ENCODE measurements around the gene OR14I1.

The OR14I1 gene

DNA sequence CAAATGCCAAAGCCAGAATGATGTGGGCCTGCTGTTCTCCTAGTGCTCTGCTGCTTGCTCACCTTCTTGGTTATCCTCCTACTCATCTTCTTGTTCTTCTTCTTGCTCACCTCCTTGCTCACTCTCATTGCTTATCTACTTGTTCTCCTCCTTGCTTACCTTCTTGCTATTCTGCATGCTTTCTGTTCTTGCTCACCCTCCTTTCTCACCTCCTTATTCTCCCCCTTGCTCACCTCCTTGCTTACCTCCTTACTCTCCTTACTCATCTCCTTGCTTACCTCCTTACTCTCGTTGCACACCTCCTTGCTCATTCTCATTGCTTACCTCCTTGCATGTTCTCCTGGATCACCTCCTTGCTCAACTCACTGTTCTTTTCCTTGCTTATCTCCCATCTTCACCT is at the start of gene OR14I1:
Gene OR14I1, minus strand, starts transcription at position 53 of the 400 bp plus-strand sequence.
- DNase-seq (ENCODE audit: low spot score): no peak

DNA sequence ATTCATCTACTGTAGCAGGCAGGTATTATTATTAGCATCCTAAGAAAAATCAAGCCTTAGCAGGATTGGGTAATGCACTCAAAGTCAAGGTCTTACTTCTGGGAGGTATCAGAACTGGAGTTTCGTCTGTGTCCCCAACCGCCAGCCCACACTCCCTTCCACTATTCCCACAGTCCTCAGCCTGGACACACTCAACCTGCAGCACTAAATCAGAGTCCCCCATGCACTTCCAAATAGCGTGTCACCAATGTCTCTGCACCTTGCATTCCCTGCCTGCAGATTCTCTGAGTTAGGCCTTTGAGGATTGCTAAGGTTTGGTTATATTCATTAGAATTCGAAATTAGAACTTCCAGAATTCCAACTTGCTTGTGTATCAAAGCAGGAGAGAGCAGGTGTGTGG is 49.1 kb upstream of the OR14I1 start:
- DNase-seq (ENCODE audit: low spot score): no peak

DNA sequence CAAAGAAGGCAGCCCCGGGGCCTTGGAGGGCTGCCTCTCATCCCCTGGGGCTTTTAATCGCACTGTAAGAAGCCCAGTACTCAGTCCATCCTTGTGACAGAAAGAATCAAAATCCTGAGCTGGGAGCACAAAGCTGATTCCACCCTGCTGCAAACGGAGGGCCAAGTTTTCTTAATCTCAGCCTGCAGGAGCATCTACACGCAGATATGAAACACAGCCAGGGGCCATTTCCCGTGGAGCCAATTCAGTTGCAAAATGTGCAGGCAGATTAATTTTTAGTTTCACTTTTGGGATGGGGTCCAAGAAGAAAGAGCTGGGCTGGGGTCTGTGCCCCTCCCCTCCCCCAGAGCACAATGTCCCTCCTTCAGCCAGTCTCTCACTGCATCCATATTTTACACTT is 48.6 kb upstream of the OR14I1 start:
- DNase-seq (ENCODE audit: low spot score): no peak

DNA sequence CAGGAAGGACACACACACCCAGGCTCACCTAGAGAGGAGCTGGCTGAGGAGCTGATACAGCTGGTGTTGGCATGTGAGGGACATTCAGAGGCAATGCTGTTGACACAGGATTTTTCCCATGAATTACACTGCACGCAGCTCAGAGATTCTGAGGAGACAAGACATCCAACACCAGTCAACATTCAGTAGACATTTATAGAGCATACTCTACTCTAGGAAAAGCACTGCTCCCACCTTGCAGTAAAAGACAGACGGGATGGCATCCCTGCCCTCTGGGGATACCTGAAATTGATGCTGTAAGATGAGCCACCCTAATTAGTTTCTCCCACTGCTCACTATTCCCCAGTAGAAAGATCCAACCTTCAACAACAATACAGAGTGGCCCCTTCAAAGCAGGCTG is 47.9 kb upstream of the OR14I1 start:
- DNase-seq (ENCODE audit: low spot score): no peak

DNA sequence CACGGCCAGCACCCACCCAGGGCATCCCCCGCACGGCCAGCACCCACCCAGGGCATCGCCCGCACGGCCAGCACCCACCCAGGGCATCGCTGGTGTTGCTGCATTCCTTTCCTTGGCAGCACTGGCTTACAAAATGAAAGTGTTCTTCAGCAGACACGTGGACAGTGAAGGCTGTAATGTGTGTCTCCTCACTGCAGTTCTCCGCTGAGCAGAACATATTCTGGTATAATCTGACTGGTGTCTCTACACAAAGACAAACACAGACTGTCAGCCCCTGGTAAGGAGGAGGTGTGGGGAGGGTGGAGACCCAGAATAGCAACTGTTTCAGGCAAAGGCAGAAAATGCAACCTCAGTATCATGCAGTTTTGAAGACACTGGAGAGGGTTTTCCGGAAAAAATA is 45.6 kb upstream of the OR14I1 start:
- no peak for DNase-seq (ENCODE audit: low spot score)

DNA sequence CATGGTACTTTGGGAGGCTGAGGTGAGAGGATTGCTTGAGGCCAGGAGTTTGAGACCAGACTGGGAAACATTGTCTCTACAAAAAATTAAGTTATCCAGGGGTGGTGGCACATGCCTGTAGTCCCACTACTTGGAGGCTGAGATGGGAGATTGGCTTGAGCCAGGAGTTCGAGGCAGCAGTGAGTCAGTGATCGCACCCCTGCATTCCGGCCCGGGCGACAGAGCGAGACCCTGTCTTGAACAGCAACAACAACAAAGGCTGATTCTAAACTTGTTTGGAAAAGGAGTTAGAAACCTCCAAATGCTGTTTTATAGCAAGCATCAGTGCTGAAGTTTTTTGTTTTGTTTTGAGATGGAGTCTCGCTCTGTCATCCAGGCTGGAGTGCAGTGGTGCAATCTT is 38.3 kb upstream of the OR14I1 start:
- DNase-seq (ENCODE audit: low spot score): no peak

DNA sequence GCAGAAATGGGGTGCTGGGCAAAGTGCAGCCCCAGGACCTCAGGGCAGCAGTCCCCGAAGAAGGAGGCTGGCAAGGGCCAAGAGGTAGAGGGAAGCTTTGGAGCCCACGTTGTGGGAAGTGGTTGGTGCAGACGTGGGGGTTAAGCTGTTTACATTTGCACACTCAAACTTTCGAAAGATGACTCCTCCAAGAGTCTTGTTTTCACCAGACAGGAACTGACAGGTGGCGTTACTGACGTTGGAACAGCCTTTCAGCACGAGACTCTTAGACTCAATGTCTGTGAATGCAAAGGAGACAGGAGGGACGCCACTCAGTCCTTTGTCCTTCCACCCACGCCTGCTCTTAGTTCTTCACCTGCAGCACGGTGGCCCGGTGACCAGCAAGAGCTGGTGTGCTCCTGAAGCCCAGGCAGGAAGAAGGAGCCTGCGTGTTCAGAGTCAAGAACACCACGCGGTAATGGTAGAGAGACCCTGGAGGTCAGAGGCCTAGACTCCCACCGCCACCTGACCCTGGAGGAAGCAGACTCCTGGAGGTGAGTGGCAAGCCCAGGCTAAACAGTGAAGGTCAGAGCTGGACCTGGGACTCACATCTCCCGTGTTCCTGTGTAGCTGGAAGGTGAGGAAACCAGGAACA is 37.1 kb upstream of the OR14I1 start:
- no peak for DNase-seq (ENCODE audit: low spot score)

DNA sequence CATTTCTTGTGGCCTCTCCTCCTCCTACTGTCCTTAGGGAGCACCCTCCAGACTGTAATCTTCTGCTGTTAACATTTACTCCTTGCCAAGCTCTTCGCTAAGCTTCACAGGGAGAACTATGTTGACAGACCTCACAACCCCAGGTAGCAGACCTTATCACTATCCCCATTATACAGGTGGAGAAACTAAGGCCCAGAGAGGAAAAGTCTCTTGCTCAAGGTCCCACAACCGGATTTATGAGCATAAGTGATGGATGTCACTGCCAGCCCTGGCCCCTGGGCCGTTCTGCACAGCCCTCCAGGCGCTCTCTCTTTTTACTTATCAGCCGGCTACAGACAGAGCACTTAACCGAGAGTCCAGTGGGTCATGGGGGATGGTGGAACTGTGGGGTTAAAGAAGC is 34.9 kb upstream of the OR14I1 start:
- no peak for DNase-seq (ENCODE audit: low spot score)

DNA sequence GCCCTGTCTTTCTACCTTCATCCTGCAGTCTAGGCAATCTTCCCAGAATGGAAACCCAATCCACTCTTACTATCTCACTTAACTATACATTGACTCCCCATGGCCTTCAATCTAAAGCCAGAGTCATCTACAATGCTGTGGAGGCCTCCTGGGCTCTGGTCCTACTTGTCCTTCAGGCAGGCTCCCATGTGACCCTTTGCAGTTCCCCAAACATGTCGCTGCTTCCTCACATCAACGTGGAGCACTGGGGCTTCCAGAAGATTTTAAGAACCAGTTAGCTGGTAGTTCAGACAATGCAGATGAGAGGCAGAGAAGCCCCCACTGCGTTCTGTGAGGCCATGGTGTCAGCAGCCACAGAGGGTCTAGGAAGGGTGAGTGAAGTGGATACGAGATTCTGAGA is 34.4 kb upstream of the OR14I1 start:
- DNase-seq (ENCODE audit: low spot score): no peak

DNA sequence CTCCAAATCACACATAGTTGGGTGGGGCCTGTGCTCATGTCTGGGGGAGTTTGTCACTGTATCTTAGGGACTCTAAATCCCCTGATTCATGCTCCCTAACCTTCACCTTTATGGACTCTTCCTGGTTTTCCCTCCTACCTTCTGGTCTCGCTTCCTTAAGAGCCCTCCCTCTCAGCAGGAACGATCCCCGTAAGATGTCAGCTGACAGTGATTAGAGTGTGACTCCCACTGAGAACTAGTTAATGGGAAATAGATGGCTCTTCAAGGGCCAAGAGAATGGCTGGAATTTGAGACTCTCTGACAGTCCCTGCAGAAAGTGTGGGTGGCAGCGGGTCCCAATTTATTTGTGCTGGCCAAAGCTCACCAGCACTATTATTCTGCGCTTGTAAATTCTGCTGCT is 31.0 kb upstream of the OR14I1 start:
- no peak for DNase-seq (ENCODE audit: low spot score)

DNA sequence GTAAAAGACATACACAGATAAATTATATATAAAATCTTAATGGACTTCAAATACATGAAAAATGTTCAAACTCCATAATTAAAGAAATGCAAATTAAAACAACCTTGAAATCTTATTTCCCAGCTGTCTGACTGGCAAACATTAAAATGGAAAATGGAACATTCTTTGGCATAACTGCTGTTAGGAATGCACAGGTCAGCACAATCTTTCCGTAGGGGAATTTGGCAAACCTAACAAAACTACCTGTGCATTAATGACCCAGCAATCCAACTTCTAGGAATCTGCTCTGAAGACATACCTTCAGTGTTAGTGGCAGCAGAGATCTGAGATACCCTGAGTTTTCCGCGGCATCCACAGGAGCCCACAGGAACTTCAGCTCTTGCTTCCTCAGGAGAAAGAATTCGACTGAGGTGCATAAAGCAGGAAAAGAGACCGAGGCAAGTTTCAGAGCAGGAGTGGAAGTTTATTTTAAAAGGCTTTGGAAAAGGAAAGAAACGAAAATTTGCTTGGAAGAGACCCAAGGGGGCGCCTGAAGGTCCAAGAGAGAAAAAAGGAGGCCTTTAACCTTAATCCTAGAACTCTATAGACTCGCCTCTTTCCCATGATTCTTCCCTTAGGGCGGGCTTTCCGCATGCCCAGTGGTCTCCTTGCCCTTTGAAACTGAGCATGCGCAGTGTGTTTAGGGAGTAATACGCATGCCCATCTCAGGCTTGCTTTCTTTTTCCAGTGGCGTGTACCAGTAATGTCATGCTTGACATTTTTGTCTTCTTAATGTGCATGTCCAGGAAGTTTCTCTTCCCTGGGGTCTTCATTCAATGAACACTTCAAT is 28.2 kb upstream of the OR14I1 start:
- DNase-seq (ENCODE audit: low spot score): no peak

DNA sequence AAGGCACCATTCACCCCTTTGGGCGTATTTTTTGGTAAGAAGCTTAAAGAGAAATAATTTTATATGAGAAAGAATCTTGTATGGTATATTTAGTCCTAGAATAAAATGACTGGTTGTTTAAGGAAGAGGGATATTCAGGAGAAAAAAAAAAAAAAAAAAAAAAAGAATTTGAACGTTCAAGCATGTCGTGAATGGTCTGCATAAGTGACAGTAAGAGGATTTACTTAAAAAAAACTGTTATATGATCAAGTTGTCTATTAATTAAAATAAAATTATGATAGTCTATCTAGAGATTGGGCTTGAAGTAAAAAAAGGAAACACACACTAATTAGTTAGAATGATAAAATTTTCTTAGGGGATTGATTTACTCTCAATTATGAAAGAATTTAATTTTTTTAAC is 11.7 kb upstream of the OR14I1 start:
- no peak for DNase-seq (ENCODE audit: low spot score)

DNA sequence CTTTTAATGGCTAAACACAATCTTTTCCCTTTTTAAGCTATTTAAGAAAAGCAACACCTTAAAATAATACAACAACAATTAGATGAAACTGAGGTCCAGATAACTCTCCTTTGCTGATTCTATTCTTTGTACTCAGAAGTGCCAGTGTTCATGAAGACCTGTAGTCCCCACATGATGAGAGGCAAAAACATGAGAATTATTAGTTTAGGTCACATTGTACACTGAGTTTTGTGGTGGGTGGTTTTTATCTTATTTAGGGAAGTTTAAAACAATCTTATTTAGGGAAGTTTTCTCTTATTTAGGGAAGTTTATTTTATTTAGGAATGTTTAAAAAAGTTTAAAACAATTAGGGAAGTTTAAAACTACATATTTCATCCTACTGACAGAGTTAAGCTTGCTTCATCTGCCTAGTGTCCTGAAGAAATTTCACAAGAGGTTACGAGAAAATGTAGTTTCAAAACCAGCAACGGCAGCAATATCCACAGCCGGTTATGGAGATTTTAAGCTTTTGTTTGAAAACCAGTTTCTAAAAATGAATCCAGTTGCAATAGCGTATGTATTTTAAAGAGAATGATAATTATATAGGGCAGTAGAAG is 7.8 kb upstream of the OR14I1 start:
- no peak for DNase-seq (ENCODE audit: low spot score)

DNA sequence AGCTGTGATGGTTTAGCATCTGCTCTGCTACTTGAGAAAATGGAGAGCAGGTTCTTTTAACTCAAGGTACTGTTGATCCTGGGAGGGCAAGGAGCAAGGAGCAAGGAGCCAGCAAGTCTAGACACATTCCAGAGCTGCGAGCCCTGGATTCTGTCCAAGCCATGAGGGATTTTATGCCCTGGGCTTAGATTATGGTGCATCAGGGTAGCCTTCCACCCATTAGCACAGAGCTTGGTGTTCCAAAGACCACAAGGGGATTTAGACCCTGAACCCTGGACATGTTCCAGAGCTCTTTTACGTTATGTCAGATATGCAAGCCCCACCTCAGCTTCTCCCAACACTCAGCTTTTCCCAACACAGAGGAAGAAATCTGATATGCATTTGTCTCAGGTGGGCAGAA is 2.0 kb upstream of the OR14I1 start:
- no peak for DNase-seq (ENCODE audit: low spot score)

DNA sequence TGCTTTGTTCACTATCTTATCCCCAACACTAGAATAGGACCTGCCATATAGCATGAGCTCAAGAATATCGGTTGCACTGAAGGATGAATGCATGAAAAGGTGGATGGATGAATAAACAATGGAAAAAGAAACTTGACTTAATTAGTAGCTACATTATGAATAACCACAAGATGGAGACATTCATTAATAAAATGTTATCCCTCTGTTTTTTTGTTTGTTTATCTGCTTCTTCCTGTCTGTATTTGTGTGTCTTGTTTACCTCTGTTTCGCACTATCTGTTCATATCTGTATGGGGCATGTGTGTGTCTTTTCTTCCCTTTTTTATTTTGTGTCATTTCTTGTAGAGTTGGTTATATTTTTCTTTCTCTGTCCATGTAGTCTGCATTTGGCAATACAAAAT is 1.1 kb upstream of the OR14I1 start:
- DNase-seq (ENCODE audit: low spot score): no peak

DNA sequence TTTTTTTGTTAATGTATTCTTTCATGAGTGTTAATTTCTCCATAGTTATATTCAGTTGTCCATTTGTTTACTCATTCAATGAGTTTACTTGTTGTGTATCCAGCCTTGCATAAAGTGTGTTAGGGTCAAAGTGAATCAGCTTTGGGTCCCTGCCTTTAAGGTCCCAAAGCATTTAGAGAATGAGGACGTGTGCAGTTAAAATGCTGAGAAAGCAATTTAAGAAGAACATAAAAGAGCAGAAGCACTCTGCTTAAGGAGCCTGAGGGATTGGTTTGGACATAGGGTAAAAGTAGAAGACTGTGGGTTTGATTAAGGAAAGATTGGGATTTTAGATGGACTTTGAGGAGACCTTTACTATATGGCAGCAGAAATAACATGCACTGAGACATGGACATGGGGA is 3.5 kb downstream of the OR14I1 start:
- DNase-seq (ENCODE audit: low spot score): no peak

DNA sequence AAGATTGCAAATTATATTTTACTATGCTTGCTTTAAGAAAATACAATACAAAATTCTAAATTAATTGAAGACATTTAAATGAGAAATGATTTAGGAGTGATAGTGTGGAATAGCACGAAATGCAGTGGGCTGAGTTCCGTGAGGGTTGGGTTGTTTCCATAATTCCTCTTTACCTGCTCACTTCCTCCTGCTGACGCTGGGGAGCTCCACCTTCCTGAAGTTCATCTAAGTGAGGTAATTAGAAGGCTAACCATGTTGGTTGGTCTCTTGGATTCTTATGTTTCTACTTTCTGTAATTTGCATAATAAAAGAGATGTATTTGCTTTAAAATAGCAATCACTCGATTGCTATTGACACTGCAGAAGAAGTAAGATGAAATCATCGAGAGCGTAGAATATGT is 4.7 kb downstream of the OR14I1 start:
- DNase-seq (ENCODE audit: low spot score): no peak

DNA sequence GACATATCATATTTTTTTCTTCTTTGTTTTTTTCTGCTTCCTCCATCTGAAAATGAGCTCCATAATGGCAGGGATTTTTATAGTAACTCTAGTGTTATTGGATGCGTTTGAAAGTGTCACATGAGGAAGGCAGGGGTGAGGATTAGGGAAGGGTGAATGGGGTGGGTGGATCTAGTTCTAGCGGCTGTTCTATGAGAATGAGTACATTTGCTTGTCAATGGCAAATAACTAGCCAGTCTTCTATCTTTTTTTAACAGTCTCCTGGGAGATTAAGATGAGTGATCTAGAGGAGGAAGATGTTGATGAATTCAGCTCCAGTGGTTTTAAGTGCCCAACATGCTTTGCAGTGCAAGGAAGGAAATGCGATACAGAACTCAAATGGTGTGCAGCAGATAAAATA is 5.8 kb downstream of the OR14I1 start:
- no peak for DNase-seq (ENCODE audit: low spot score)

DNA sequence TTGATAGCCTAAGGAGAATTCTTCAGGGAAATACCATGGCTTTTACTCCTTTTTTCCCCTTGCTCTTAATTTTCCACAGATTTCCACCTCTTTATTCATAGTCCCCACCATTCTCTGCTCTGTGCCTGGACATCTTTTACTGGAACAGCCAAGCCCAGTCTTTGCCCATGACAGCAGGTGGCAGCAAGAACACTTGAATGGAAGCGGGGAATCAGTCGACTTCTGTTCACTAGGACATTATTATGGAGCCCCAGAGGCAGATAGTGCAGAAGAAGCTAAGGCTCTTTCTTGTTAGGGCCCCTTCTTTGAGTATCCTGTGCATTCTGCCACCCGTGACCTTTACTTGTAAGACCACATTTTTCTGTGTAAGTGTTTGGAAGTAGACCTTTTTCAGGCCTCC is 6.3 kb downstream of the OR14I1 start:
- DNase-seq (ENCODE audit: low spot score): no peak

DNA sequence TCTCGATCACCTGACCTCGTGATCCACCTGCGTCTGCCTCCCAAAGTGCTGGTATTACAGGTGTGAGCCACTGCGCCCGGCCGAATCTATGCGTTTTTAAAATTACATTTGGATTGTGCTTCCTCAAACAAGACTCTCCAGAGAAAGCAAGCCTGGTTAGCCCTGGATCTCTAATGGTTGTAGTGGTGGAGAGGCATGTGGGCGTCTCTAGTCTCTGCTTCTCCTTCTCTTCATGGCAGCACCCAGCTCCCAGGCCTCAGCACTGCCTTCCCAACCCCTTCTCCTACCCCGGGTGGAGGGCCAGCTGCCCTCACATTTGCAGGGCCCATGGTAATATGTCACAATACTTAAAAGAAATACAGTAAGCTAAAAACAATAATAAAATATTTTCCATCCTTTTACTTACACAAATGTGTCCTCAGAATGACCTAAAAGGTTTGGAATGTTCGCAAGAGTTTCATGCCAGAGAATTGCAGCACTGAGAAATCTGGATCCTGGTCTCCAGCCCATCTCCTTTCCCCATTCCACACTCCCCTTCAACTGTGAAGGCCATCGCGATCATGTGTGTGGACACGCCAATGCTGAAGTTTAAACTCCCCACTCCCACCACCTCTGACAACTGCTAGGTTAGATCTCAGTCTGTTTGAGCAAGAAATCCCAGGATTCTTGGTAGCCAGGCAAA is 7.0 kb downstream of the OR14I1 start:
- DNase-seq (ENCODE audit: low spot score): no peak

DNA sequence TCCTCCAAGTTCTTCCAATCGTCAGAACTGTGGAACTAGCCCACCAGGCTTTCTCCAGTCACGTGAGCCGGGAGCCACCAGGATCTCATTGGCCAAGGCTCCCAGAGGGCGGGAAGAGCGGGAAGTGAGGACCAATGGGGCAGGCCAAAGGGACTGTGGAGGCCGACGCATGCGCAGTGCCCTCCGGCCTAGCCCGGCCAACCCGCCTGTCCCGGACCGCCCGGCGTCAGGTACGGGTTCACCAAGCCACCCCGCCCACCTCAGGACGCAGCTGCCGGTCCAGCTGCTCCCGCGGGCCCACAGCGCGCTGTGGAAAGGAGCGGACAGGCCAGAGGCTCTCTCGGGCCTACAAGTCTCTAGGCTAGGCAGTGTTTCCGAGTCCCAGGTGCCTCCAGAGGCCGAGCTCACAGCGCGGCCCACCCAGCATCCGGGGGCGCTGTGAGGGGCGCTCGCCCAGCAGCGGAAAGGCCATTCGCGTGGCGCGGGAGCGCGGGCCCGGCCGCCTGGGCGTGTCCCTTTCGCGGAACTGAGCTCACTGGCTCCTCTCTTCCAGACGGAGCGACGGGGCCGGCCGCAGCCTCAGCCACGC is 10.9 kb downstream of the OR14I1 start:
- DNase-seq (ENCODE audit: low spot score): no peak

DNA sequence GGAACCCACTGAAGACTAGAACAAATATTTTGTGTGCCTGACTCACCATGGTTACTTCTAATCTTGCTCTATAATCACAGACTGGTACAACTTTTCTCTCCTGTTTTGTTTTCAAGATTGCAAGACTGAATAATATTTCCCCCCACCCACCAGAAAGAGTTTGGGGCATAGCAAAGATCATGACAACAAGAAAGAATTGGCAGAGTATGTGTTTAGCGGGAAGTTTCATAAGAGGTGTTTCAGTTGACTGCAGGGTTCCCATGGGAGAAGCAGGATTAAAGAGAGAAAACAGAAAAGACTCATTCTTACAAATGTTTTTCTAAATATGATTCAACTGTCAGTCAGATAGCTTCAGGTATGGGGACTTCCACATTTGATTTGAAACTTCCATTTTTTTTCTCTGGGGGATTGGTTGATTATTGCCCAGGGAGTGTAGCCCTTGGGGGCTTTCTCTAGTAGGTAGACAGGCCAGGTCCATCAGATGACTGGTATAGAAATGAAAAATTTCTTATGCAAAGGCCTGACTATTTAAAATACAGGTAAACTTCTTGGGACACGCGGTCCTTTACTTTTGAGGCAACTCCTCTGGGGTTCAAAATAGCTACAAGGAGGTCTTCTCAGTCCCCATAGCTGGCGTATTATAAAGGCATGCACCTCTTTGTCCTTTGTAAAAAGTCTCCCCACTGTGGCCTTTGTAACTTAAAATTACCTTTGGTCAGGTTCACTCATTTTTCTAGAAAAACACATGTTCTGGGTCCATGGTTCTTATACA is 13.9 kb downstream of the OR14I1 start:
- no peak for DNase-seq (ENCODE audit: low spot score)

All from hematopoietic multipotent progenitor cell treated with erythropoietin and hydrocortisone succinate and interleukin-3 and kit ligand, for 15 days (in vitro differentiated cells).